HTERT RPE-1 (cell line): ENCODE measurements around the gene BMP2K.

Experiments used
- in situ Hi-C: fragments of 300-500 bp; cut with MboI; formaldehyde crosslinking; loops from 4 replicates; pipeline ENCODE4 v1.14.3; 2020; ENCODE audit warnings: low sequenced_read_pairs

The BMP2K gene

DNA sequence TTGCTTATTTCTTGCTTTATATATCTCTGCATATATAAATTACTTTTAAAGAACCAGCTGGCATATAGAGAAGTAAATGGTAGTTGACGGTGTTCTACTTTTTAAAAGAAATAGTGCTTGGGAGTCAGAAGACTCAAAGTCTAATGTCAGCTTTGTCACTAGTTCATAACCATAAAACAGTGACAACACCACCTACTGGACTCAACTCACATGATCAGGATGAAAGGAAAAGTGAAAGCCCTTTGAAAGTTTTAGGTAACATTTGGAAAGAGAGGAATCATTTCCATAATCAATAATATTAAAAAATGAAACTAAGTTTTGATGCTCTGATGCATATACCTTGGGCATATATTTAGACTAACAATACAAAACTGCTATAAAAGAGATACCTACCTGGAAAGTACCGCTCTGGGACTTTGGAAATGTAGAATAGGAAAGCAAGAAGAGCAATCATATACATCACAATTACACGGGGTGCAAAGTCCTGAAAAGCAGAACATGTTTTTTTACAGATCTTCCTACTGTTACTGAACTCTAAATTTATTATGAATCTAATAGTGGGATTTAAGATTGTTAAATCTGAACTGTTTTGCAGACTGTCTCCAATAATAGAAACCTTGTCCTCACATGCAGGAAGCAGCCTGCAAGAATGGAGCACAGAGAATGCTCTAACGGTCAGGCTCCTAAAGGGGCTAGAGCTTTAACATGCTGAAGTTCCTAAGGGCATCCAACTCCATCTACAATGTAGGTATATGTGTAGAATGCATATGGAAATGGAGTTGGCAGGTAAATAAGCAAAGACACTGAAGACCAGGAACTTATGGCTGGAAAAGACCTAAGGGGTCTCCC lies 147.5 kb downstream of the BMP2K start:
- in situ Hi-C loops = no loop called here

DNA sequence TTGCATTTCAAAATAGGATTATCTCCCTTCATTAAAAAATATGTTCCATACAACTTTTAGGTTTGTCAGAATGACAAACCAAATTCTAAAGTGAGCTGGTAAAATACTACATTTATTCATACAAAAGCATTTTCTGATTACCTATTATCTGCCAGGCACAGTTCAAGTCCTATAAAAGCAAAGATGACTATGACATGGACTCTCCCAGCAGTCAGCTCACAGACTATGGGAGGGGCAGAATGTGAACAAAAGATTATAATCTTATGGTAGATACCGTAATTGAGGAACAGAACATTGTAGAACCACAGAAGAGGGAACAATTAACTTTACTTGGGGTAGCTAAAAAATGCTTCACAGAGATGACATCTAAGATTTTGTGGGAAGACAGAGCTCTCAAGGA lies 150.7 kb downstream of the BMP2K start:
- in situ Hi-C loops = no loop called here

DNA sequence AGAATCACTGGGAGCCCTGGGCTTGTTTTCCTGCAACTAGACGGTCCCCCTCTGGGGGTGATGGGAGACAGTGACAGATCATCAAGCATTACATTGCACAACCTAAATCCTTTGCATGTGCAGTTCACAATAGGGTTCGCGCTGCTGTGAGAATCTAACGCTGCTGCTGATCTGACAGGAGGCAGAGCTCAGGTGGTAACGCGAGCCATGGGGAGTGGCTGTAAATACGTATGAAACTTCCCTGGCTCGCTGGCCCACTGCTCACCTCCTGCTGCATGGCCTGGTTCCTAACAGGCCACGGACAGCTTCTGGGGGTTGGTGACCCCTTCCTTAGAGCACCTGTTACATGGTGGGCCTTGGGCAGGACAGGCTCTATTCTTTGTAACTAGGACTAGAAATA lies 152.7 kb downstream of the BMP2K start:
- in situ Hi-C loops = no loop called here

DNA sequence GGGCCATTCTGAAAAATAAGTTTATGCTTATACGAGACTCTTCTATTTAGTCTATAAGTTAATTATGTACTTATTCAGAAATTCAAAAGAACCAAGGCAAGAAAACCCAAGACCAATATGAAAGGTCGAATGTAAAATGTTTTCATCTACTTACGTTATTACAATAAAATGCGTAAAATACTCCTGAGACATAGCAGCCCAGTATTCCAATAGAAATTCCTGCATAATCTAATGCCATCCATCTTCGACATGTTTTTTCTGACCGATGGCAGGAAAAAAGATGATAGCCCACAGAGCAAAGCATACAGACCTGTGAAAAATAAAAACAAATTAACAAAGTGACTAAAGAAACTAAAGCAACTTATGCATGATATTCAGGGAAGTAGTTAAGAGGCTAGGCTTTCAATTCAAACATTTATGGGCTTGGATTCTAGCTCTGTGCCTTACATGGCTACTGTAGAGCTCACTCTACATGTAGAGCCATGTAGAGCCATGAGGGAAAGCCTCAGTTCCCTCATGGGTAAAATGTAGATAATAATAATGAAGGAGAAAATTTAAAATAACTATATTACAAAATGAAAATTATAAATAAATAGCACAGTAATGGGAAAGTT lies 154.0 kb downstream of the BMP2K start:
- in situ Hi-C loops = no loop called here

DNA sequence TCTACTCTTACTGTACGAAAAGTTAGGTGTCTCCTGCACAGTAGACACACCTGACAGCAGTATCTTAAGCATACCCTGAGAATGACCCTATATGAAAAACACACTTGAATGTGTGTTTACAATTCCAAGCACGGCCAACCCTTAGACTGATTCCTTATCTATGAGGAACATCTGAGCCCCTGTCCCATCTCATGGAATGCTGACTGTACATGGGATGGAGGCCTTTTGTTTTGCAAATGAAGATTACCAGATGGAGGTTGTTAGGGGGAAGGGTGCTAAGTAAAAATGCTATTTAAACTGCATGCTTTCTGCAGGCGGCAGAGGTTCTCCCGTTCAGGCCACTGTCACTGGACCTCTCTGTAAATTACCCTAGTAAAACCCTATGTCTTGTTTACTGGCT lies 160.8 kb downstream of the BMP2K start:
- in situ Hi-C loops = no loop called here

DNA sequence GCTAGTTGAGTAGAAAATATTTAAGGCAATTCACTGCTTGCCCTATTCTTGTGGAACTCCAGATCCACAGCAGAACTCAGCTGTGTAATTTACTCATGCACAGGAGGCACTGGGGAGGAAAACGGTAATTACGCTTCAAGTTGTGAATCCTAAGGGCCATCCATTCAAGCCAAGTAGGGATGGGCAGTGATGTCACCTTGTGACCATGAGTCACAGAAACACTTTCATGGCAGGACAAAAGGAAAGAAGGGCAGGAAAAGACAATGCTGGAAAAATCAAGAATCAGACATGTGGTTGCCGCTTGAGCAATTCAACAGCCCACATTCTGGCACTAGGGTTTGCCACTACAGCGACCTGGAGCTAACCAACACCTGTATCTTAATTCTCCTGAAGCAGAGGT lies 161.7 kb downstream of the BMP2K start:
- in situ Hi-C loops = no loop called here

DNA sequence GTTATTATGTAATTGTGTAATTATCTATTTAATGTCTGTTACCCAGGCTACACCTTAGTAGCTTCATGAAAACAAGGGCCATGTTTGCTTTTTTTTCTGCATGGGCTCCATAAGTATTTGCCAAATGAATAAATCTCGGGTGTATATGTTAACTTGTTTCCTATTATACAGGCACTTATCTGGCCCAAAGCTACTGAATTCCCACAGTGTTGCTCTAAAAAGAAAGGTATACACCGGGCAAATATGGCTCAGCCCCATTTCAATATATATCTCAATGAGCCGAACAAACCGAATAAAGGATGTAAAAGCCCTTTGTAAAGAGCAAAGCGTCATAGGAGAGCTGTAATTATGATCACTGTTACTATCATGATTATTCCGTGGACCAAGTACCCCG lies 162.3 kb downstream of the BMP2K start:
- in situ Hi-C loops = no loop called here

DNA sequence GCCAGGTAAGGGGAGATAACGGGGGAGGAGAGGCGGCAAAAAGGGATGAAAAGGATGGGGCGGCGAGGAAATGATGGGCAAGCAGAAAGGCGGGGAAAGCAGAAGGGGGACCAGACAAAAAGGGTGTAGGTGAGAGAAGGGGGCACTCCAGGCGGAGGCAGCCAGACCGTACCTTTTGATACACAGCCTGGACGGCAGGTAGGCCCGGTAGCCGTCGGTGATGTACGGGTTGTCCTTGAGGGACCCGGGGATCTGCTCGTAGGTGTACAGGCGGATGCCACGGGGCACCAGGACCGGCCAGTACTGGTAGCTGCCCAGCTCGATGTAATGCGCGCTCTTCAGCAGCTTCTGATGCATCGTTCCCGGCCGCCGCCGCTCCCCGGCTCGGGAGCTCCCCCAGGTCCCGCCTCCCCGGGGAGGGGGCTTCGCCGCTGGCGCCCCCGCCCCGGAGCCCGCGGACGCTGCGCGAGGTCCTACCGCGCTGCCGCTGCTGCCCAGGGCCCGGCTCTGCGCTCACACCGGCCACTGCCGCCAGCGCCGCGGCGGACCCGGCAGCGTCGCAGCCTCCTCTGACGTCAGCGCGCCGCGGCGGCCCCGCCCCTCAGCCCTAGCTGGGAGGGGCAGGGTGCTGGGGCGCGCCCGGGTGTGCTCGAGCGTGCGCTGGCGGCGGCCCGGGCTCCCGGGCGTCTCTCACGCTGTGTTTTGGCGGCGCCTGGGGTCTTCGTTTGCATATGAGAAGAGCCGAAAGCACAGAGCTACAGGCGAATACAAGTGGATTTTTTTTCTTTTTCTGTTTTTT lies 162.9 kb downstream of the BMP2K start, which contains the start of gene PAQR3:
Gene PAQR3 (minus strand): TSS at position 571 of the 799 bp plus-strand sequence. CDS start 214 bp downstream, at position 357.
- in situ Hi-C loops = no loop called here

DNA sequence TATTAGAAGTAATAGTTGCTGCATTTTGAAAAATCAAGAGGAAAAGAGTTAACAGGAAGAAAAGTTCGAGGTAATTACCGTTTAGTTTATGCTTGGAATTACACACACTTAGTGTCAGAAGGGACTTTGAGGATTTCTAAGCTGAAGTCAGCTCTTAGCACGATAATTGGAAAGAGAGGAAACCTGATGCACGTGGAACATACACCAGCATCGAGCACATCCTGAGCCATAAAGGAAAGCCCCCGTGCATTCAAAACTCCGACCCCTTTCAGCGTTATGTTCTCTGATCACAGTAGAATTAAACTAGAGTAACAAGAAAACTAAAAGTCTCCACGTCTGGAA lies 163.5 kb downstream of the BMP2K start:
- in situ Hi-C loops = no loop called here

DNA sequence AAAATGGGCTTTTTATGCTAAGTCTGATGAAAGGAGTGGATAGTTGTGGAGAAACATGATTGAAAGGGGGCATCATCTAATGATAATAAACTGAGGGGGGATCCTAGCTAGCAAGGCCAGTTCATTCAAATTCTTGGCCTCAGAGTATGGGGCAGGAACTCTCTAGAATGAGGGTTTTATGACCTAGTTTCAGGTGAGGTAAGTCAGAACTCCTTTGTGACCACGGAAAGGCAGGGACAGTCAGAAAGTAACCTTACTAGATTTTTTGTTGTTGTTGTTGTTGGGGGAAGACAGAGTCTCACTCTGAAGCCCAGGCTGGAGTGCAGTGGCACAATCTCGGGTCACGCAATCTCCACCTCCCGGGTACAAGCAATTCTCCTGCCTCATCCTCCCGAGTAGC lies 164.6 kb downstream of the BMP2K start:
- in situ Hi-C loops = no loop called here

DNA sequence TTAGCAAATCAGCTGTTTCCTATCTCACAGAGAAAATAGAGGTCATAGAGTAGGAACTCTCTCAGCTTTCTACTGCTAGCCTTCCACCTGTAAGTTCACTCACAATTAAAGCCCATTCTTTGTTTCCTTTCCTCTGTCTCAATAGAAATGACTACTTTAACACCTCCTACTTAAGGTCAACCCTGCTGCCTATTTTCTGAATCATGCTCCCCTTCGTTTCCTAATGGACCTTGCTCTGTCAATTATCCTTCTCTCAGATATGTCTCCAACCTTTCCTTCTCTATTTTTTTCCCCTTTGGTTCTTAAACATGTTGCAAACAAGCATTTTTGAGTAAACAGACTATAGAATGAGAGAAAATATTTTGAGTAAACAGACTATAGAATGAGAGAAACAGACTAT lies 168.2 kb downstream of the BMP2K start:
- in situ Hi-C loops = no loop called here

DNA sequence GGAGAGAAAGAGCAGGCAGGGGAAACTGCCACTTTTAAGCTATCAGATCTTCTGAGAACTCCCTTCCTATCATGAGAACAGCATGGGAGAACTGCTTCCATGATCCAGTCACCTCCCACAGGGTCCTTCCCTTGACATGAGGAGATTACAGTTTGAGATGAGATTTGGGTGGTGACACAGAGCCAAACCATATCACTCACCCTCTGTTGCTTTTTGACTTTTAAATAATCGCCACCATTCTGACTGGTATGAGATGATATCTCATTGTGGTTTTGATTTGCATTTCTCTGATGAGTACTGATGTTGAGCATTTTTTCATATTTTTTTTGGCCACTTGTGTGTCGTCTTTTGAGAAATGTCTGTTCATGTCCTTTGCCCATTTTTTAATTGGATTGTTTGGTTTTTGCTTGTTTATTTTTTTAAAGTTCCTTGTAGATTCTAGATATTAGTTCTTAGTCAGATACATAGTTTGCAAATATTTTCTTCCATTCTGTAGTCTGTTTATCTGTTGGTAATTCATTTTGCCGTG lies 169.6 kb downstream of the BMP2K start:
- in situ Hi-C loops = no loop called here

DNA sequence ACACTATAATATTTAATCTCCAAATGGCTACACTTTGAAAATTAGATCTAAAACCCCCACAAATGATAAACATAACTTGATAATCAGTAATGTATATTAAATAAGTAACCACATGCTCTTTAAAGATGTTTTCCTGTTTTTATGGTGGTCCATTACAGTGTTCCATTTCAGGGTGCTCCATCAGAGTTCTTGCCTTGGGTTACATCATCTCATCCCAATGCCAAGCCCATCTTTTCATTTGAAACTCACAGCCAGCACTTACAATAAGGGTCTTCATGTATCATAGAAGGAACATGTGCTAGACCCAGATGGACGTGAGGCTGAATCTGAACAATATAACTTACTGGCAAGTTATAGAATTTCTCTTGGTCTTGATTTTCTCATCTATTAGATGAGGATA lies 173.6 kb downstream of the BMP2K start:
- in situ Hi-C loops = no loop called here

DNA sequence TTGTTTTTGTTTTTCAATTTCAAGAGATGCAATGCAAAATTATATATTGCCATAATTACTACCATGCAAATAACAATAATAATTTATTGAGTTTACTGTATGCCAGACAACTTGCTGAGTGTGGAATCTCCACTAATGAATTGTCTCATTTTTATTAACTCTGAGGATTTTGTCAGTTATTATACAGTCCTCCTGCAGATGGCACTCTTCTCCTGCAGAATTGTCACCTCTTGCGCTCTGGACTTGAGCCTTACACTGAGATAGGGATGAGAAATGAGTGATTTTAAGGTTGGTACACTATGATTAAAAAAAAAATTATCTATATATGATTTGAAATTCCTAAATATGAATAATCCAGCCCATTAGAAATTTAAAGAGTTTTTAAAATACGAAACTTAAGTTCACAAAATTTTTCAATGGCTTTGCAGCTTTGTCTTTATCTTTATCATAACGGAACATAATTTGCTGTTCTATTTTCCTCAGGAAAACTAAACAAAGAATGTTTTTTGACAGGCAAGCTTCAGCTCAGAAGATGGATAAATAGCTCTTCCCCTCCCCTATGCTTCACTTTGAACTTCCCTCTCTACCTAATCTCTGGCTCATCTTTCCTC lies 175.8 kb downstream of the BMP2K start:
- in situ Hi-C loops = no loop called here

DNA sequence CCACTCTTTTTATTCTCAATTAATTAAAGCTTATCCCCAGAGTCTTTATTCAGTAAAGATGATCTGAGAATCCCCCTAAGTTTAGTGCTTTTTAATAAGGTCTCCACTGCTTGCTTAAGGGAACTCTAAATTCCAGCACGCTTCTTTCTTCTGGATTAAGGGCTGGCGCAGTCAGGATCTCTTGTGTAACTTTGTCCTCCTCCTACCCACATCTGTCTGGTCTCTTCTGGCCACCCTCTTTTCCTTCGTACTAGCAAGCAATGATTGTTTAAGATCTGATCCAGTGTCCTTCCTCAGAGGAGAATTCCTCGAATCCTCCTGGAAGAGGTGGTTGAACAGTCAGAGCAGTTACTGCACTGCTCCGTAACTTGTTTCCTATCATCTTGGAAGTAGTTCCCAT lies 177.1 kb downstream of the BMP2K start:
- in situ Hi-C loops = no loop called here

DNA sequence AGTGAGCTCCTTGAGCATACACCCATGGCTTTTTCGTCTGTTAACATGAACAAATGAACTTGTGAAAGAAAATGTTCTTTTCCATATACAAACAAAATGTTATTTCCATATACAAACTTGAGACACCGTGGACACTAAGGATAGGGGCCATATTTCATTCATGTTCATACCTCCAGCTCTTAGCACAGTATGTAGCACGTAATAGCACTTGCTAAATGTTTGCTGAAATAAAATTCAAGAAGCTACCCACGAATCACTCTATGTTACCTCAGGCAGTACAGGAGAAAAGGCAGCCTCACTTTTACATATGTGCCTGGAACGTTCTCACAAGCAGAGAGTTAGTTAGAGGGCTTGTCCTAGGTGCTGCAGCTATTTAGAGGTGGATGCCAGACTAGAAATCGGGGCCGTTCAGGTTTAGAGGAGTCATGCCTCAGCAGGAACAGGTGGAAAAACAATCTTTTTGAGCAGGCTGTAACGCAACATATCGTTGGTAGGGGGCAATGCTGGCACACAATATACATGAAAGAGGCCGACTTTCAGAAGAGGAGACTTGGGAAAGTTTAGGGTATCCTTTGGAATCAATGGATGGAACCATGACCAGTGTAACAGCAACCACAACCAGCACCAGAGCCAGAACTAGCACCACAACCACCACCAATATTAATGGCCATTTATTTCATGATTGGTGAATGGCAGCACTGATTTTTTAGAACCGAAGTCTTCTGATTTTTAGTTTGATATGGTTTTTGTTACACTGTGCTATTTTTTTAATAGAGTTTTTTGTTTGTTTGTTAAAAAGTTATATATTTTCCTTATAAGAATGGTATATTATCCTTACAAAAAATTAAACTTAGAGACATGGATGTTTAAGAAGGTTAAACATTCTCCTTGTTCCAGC lies 177.9 kb downstream of the BMP2K start:
- in situ Hi-C loops = no loop called here

DNA sequence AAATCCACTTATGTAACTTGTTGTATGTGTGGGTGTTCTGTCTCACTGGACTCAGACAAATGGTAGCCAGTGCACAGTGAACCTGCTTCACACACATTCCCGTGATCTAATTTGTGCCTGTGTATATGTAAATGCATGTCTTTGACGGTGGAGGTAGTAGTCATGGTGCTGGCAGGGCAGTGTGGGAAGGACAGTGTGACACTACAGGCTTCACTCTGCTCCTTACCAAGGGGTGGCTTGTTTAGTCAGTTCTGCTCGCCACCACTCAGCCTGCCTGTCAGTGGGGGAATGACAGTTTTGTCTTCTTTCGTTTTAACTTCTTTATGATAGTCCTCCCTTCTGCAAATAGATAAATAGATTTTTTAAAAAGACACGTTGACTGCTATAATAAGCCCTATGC lies 180.8 kb downstream of the BMP2K start:
- in situ Hi-C loops = no loop called here

DNA sequence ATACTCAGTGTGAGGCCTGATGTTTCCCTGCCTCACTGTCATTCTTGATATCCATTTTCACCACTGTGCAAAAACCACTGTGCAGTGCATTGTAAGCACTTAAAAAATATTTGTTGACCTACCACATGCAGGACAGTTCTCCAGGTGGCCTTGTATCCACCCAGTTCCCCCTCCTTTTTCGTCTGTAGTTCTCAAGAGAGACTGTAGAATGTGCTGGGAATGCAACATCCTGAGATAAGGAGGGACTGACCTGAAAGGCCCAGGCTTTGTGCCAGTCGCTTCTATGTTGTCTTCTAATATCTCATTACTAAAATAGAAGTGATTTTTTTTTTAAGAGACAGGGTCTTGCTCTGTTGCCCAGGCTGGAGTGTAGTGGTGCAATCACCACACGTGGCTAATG lies 184.8 kb downstream of the BMP2K start:
- in situ Hi-C loops = no loop called here
